HepG2 (cell line): Measurements from ENCODE around the gene OXSM. TPM values are rescaled to one million over a fixed set of nuclear protein-coding genes. Genes with fewer than 3 reads are reported as not detected.

ENCODE experiments used
- CC2D1A ChIP-seq: sonication (generic); formaldehyde crosslinking; IDR thresholded peaks from 2 replicates; pipeline ENCODE4 v1.8.1; 2023; ENCODE audit warnings: mild to moderate bottlenecking, missing genetic modification reagents
- CCAR2 ChIP-seq: fragments of 200-400 bp; formaldehyde crosslinking; optimal IDR thresholded peaks from 2 replicates; pipeline ENCODE3; 2018; ENCODE audit warnings: low read depth, mild to moderate bottlenecking, low read length, moderate library complexity
- EP300 ChIP-seq, 3 experiments: sonication (generic) in 1 of 3; formaldehyde crosslinking in 1 of 3; IDR thresholded peaks; 2 replicates each; pipeline versions ENCODE4 v1.5.1 to v1.6.1; 2011 to 2020; ENCODE audit warnings: low read depth in 2 of 3, low read length in 2 of 3, borderline replicate concordance in 1 of 3, improper control_type of control experiment in 1 of 3, mild to moderate bottlenecking in 1 of 3, missing genetic modification reagents in 1 of 3, moderate library complexity in 1 of 3
- ETV6 ChIP-seq: sonication (generic); formaldehyde crosslinking; conservative IDR thresholded peaks from 2 replicates; pipeline ENCODE4 v1.4.0; 2020; ENCODE audit warnings: missing genetic modification reagents
- FOXM1 ChIP-seq: sonication (generic); formaldehyde crosslinking; IDR thresholded peaks from 2 replicates; pipeline ENCODE4 v1.5.0; 2020; ENCODE audit warnings: missing genetic modification reagents
- PTBP1 ChIP-seq: fragments of 200-400 bp; formaldehyde crosslinking; IDR thresholded peaks from 2 replicates; pipeline ENCODE4 v1.6.1; 2018; ENCODE audit warnings: low read length, low read depth; ENCODE audit not compliant: poor library complexity, severe bottlenecking
- SMC3 ChIP-seq: IDR thresholded peaks from 2 replicates; pipeline ENCODE4 v1.6.1; 2011; ENCODE audit warnings: low read length, improper control_type of control experiment
- ZBTB20 ChIP-seq: sonication (generic); formaldehyde crosslinking; IDR thresholded peaks from 2 replicates; pipeline ENCODE4 v1.8.1; 2023; ENCODE audit warnings: missing genetic modification reagents, low read depth, mild to moderate bottlenecking, borderline replicate concordance
- ZNF709 ChIP-seq: sonication (generic); formaldehyde crosslinking; IDR thresholded peaks from 2 replicates; pipeline ENCODE4 v1.5.0; 2020; ENCODE audit warnings: mild to moderate bottlenecking, missing genetic modification reagents
- ZNF792 ChIP-seq: IDR thresholded peaks from 2 replicates; pipeline ENCODE4 v1.6.1; 2016
- polyA plus RNA-seq, 8 experiments: library from polyadenylated mRNA; depleted of rRNA in 3 of 8; stranded (reverse) in 7 of 8; unstranded in 1 of 8; fragments of >200 nt; fragmentation: Illumina TruSeq in 4 of 8; extraction: Trizol in 4 of 8; gene quantifications; 2 replicates each; pipeline versions ENCODE4 v1.2.1 to v1.2.3, GENCODE V29; 2011 to 2016; ENCODE audit warnings: low read depth in 4 of 8, missing spikeins in 1 of 8, mixed read lengths in 1 of 8; ENCODE audit not compliant: insufficient read depth in 1 of 8
- total RNA-seq, 5 experiments: library from RNA; depleted of rRNA; stranded (reverse); fragments of >200 nt; fragmentation: Illumina TruSeq; extraction: Trizol; gene quantifications; 2 replicates each; pipeline ENCODE4 v1.2.3, GENCODE V29; 2016; ENCODE audit warnings: low read depth in 1 of 5
- TF ChIP-seq, protein P1 (sequence below): sonication (generic); formaldehyde crosslinking; IDR thresholded peaks from 2 replicates; pipeline ENCODE4 v1.5.0; 2020; ENCODE audit warnings: missing genetic modification reagents, mild to moderate bottlenecking, borderline replicate concordance
- TF ChIP-seq, protein P2 (sequence below): sonication (generic); formaldehyde crosslinking; conservative IDR thresholded peaks from 2 replicates; pipeline ENCODE4 v1.8.1; 2023; ENCODE audit warnings: missing genetic modification reagents
- TF ChIP-seq, protein P3 (sequence below): sonication (generic); formaldehyde crosslinking; IDR thresholded peaks from 2 replicates; pipeline ENCODE4 v1.5.0; 2020; ENCODE audit warnings: missing genetic modification reagents
- TF ChIP-seq, protein P4 (sequence below): sonication (generic); formaldehyde crosslinking; IDR thresholded peaks from 2 replicates; pipeline ENCODE4 v1.4.0; 2020; ENCODE audit warnings: missing genetic modification reagents
- TF ChIP-seq, protein P5 (sequence below): sonication (generic); formaldehyde crosslinking; IDR thresholded peaks from 2 replicates; pipeline ENCODE4 v1.8.0; 2022; ENCODE audit warnings: mild to moderate bottlenecking, missing genetic modification reagents, moderate library complexity
- TF ChIP-seq, protein P6 (sequence below): sonication (generic); formaldehyde crosslinking; conservative IDR thresholded peaks from 2 replicates; pipeline ENCODE4 v1.4.0; 2020; ENCODE audit warnings: missing genetic modification reagents

Gene OXSM
- total and polyA plus RNA-seq, 2 of the 13 experiments (the other 11 are each of a cell fraction or from before 2014, with no cell fraction given), result 18.2 to 34.4 TPM

DNA sequence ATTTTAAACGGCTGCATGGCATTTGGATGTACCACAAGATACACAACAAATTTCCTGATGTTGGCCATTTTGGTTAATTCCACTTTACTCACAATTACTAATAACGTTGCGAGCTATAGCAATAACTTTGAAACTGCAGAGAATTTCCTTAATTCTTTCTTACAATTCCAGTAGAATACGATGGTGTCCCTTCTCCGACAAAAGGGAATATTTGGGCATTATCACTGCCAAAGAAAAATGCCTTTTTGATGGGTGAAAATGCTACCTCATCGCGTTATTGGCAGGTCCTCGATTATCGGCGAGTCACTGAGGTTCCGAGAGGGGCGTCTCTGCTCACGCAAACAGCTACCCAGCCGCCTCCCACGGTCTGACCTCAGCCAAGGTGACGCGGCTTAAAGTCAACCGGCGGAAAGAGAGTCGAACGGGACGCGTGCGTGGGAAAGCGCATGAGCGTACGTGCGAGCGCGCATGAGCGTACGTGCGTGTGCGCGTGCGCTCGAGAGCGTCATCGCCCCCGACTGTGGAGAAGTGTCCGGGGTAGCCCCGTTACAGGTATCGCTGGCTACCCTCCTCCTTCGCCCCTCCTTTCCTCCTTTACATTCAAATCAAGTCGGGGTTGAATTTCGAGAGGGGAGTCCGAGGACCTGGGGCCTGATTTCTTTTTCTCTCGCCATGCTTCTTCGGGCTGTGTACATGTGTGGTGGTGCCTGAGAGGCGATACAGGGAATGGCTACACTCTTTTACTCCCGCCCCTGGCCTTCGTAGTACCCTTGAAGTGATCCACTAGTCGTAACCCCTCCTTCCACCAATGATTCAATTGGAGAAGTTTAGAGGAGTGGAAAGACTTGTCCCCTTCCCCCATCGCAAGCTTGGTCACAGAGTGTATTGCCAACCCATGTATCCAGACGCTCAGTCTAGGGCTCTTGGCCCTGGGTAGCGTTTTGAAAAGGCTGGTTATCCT lies at the start of gene OXSM (continued):
- TF ChIP-seq, protein P1, sequence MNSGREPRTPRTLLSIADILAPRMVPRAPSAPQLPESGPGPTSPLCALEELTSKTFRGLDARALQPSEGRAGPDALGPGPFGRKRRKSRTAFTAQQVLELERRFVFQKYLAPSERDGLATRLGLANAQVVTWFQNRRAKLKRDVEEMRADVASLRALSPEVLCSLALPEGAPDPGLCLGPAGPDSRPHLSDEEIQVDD (CRISPR knock-in tag), result 0 out of 2 replicates have a peak, but pooled peaks have one; percentile 66
- peak; percentile 89 for TF ChIP-seq ZNF792 (CRISPR knock-in tag)
- no peak for TF ChIP-seq PTBP1
- TF ChIP-seq CC2D1A, result no peak
- TF ChIP-seq ZNF709, result peak; percentile 88; the same call in 1 of the 2 replicates
- TF ChIP-seq, protein P2, sequence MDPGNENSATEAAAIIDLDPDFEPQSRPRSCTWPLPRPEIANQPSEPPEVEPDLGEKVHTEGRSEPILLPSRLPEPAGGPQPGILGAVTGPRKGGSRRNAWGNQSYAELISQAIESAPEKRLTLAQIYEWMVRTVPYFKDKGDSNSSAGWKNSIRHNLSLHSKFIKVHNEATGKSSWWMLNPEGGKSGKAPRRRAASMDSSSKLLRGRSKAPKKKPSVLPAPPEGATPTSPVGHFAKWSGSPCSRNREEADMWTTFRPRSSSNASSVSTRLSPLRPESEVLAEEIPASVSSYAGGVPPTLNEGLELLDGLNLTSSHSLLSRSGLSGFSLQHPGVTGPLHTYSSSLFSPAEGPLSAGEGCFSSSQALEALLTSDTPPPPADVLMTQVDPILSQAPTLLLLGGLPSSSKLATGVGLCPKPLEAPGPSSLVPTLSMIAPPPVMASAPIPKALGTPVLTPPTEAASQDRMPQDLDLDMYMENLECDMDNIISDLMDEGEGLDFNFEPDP (CRISPR knock-in tag), result peak; percentile 94; the same call in 1 of the 2 replicates
- TF ChIP-seq FOXM1 (CRISPR knock-in tag), result no peak
- TF ChIP-seq, protein P3, sequence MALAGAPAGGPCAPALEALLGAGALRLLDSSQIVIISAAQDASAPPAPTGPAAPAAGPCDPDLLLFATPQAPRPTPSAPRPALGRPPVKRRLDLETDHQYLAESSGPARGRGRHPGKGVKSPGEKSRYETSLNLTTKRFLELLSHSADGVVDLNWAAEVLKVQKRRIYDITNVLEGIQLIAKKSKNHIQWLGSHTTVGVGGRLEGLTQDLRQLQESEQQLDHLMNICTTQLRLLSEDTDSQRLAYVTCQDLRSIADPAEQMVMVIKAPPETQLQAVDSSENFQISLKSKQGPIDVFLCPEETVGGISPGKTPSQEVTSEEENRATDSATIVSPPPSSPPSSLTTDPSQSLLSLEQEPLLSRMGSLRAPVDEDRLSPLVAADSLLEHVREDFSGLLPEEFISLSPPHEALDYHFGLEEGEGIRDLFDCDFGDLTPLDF (CRISPR knock-in tag), result 0 out of 2 replicates have a peak, but pooled peaks have one; percentile 36
- TF ChIP-seq ZBTB20 (CRISPR knock-in tag), result peak; percentile 85; the same call in 1 of the 2 replicates
- TF ChIP-seq, protein P4, sequence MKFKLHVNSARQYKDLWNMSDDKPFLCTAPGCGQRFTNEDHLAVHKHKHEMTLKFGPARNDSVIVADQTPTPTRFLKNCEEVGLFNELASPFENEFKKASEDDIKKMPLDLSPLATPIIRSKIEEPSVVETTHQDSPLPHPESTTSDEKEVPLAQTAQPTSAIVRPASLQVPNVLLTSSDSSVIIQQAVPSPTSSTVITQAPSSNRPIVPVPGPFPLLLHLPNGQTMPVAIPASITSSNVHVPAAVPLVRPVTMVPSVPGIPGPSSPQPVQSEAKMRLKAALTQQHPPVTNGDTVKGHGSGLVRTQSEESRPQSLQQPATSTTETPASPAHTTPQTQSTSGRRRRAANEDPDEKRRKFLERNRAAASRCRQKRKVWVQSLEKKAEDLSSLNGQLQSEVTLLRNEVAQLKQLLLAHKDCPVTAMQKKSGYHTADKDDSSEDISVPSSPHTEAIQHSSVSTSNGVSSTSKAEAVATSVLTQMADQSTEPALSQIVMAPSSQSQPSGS, result peak; percentile 49; the same call in 1 of the 2 replicates
- TF ChIP-seq EP300 (IDR thresholded peaks at IDR 0.05; ENCODE audit: low read depth in 2 of 2, low read length in 2 of 2), result peak in 1 of 2 experiments; percentile 57; a peak in 1 of 4 replicates
- no peak for TF ChIP-seq EP300 (CRISPR knock-in tag; IDR thresholded peaks at IDR 0.05; ENCODE audit: borderline replicate concordance)
- TF ChIP-seq CCAR2, result no peak
- 0 out of 2 replicates have a peak, but pooled peaks have one; percentile 39 for TF ChIP-seq ETV6 (CRISPR knock-in tag)
- no peak for TF ChIP-seq SMC3
- TF ChIP-seq, protein P5, sequence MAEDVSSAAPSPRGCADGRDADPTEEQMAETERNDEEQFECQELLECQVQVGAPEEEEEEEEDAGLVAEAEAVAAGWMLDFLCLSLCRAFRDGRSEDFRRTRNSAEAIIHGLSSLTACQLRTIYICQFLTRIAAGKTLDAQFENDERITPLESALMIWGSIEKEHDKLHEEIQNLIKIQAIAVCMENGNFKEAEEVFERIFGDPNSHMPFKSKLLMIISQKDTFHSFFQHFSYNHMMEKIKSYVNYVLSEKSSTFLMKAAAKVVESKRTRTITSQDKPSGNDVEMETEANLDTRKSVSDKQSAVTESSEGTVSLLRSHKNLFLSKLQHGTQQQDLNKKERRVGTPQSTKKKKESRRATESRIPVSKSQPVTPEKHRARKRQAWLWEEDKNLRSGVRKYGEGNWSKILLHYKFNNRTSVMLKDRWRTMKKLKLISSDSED (CRISPR knock-in tag), result no peak
- TF ChIP-seq, protein P6, sequence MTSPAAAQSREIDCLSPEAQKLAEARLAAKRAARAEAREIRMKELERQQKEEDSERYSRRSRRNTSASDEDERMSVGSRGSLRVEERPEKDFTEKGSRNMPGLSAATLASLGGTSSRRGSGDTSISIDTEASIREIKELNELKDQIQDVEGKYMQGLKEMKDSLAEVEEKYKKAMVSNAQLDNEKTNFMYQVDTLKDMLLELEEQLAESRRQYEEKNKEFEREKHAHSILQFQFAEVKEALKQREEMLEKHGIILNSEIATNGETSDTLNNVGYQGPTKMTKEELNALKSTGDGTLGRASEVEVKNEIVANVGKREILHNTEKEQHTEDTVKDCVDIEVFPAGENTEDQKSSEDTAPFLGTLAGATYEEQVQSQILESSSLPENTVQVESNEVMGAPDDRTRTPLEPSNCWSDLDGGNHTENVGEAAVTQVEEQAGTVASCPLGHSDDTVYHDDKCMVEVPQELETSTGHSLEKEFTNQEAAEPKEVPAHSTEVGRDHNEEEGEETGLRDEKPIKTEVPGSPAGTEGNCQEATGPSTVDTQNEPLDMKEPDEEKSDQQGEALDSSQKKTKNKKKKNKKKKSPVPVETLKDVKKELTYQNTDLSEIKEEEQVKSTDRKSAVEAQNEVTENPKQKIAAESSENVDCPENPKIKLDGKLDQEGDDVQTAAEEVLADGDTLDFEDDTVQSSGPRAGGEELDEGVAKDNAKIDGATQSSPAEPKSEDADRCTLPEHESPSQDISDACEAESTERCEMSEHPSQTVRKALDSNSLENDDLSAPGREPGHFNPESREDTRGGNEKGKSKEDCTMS (CRISPR knock-in tag), result no peak
